GM12878 (cell line): ENCODE results near the gene ROBO1. TPM values are rescaled to one million over a fixed set of nuclear protein-coding genes. Genes with fewer than 3 reads are reported as not detected.

Source experiments
- ATAC-seq: fragments of 200-7000 bp; cut with Tn5 transposase; 3 replicates; pipeline ENCODE4 v1.9.1; 2020; ENCODE audit warnings: mild to moderate bottlenecking, moderate library complexity
- BruUV-seq: library from RNA; stranded (reverse); fragments of 400-500 nt; replicated peaks from 2 replicates; lab custom pipeline; 2021; lab: Mats Ljungman, UMichigan
- CTCF ChIA-PET: fragments of 300-600 bp; sonication (Branson Sonifier 250); formaldehyde crosslinking; extraction: SDS; loops from one replicate; lab custom pipeline; 2021; ENCODE audit warnings: inconsistent platforms; lab: Yijun Ruan, JAX
- POLR2A ChIA-PET: fragments of 350-600 bp; formaldehyde crosslinking; extraction: SDS; loops from one replicate; lab custom pipeline; 2021; ENCODE audit warnings: inconsistent platforms; lab: Charles Lee
- RAD21 ChIA-PET: fragments of 300-600 bp; sonication (Branson Sonifier 250); formaldehyde crosslinking; loops from one replicate; lab custom pipeline; 2023; ENCODE audit warnings: antibody characterized with exemption; ENCODE audit not compliant: unreplicated experiment; lab: Charles Lee
- SMC1A ChIA-PET: fragments of 300-600 bp; sonication (Branson Sonifier 250); formaldehyde crosslinking; loops from one replicate; lab custom pipeline; 2023; ENCODE audit not compliant: unreplicated experiment, uncharacterized antibody; lab: Charles Lee
- DNase-seq: peaks from one replicate; pipeline ENCODE4 v3.0.0-alpha.2; 2011; ENCODE audit warnings: low read depth, low spot score
- FAIRE-seq: peaks from 3 replicates; lab custom pipeline; 2011; peaks lifted over from hg19 to GRCh38; lab: Jason Lieb, UNC
- H2AFZ ChIP-seq: 2 replicates; pipeline ENCODE4 v1.6.0; 2011; ENCODE audit warnings: low read depth, low read length, control low read depth; ENCODE audit not compliant: control insufficient read depth
- H3K27ac ChIP-seq: 2 replicates; pipeline ENCODE4 v1.5.1; 2011; ENCODE audit warnings: control low read depth; ENCODE audit not compliant: control insufficient read depth, insufficient read depth
- H3K27me3 ChIP-seq, 2 experiments: replicated peaks in 1 of 2; 2 replicates each; pipeline versions ENCODE4 v1.6.0 to v1.6.1; 2011; ENCODE audit warnings: low read length in 1 of 2; ENCODE audit not compliant: control insufficient read depth in 2 of 2, insufficient read depth in 2 of 2
- H3K36me3 ChIP-seq, 2 experiments: 2 replicates each; pipeline ENCODE4 v1.5.1; 2011; ENCODE audit warnings: low read length in 1 of 2; ENCODE audit not compliant: control insufficient read depth in 2 of 2, insufficient read depth in 2 of 2
- H3K4me1 ChIP-seq: 2 replicates; pipeline ENCODE4 v1.6.1; 2011; ENCODE audit warnings: mild to moderate bottlenecking, low read length, moderate library complexity, mixed read lengths; ENCODE audit not compliant: control insufficient read depth, insufficient read depth
- H3K4me2 ChIP-seq: 2 replicates; pipeline ENCODE4 v1.6.0; 2011; ENCODE audit warnings: control low read depth; ENCODE audit not compliant: control insufficient read depth, insufficient read depth
- H3K4me3 ChIP-seq: fragments of 200-600 bp; sonication (generic); 2 replicates; pipeline ENCODE4 v1.5.1; 2016
- H3K79me2 ChIP-seq: 2 replicates; pipeline ENCODE4 v1.6.0; 2011; ENCODE audit warnings: low read length; ENCODE audit not compliant: control insufficient read depth, insufficient read depth
- H3K9ac ChIP-seq: 2 replicates; pipeline ENCODE4 v1.8.0; 2011; ENCODE audit warnings: low read length, control low read depth, mixed read lengths; ENCODE audit not compliant: control insufficient read depth, insufficient read depth
- H3K9me3 ChIP-seq: replicated peaks from 3 replicates; pipeline ENCODE4 v1.5.1; 2011; ENCODE audit warnings: mild to moderate bottlenecking, low read length; ENCODE audit not compliant: control insufficient read depth, insufficient read depth
- H4K20me1 ChIP-seq: 2 replicates; pipeline ENCODE4 v1.6.0; 2011; ENCODE audit not compliant: control insufficient read depth, insufficient read depth
- CBX5 ChIP-seq: sonication (generic); IDR thresholded peaks from 2 replicates; pipeline ENCODE4 v1.6.1; 2016; ENCODE audit warnings: low read depth, moderate library complexity, mild to moderate bottlenecking, inconsistent platforms
- ETV6 ChIP-seq, 2 experiments: fragments of 450-650 bp in 1 of 2; IDR thresholded peaks in 1 of 2; conservative IDR thresholded peaks in 1 of 2; 2 replicates each; pipeline ENCODE4 v1.6.1; 2014; ENCODE audit warnings: antibody characterized with exemption in 1 of 2, borderline replicate concordance in 1 of 2, low read depth in 1 of 2, mild to moderate bottlenecking in 1 of 2, moderate library complexity in 1 of 2
- KAT2A ChIP-seq: conservative IDR thresholded peaks from 2 replicates; pipeline ENCODE4 v1.6.1; 2011; ENCODE audit warnings: low read depth, low read length; ENCODE audit not compliant: control insufficient read depth
- NFIC ChIP-seq: IDR thresholded peaks from 2 replicates; pipeline ENCODE4 v1.6.1; 2012; ENCODE audit warnings: low read depth, mild to moderate bottlenecking, inconsistent platforms, low read length, moderate library complexity
- POLR2AphosphoS5 ChIP-seq: IDR thresholded peaks from 2 replicates; pipeline ENCODE4 v1.6.1; 2011; ENCODE audit warnings: mild to moderate bottlenecking, low read length, inconsistent platforms
- RCOR1 ChIP-seq: conservative IDR thresholded peaks from 2 replicates; pipeline ENCODE4 v1.6.1; 2012; ENCODE audit warnings: low read depth, low read length, improper control_type of control experiment
- STAT1 ChIP-seq: fragments of 450-650 bp; conservative IDR thresholded peaks from 2 replicates; pipeline ENCODE4 v1.6.1; 2014; ENCODE audit warnings: antibody characterized with exemption, mild to moderate bottlenecking
- ZSCAN29 ChIP-seq: fragments of 450-650 bp; IDR thresholded peaks from 2 replicates; pipeline ENCODE4 v1.6.1; 2017; ENCODE audit warnings: mild to moderate bottlenecking, moderate library complexity
- WGBS: methylation state at CpG from one replicate; pipeline ENCODE4 v1.1.6; 2016; ENCODE audit warnings: low lambda C conversion rate; ENCODE audit not compliant: insufficient replicate concordance, insufficient coverage; ENCODE audit errors: missing lambda C conversion rate; 5-methylcytosine and 5-hydroxymethylcytosine counted together
- in situ Hi-C: fragments of 300-500 bp; cut with MboI; formaldehyde crosslinking; loops from 9 replicates; pipeline ENCODE4 v1.14.3; 2018; ENCODE audit warnings: mixed read lengths
- intact Hi-C: fragments of 100-400 bp; cut with micrococcal nuclease; formaldehyde crosslinking; loops from one replicate; pipeline ENCODE4 v1.14.2; 2022; ENCODE audit not compliant: unreplicated experiment
- polyA plus RNA-seq, 11 experiments: library from polyadenylated mRNA; depleted of rRNA in 4 of 11; unstranded in 6 of 11; stranded (reverse) in 5 of 11; fragments of >200 nt; fragmentation: Nextera tagmentation in 4 of 11; fragmentation: Illumina TruSeq in 1 of 11; extraction: Ambion mirVana in 4 of 11; extraction: Trizol in 1 of 11; gene quantifications; 1 replicate in 1 of 11; 2 replicates in 10 of 11; pipeline versions ENCODE4 v1.2.1 to v1.2.3, GENCODE V29; 2011 to 2016; ENCODE audit warnings: inconsistent platforms in 2 of 11, missing spikeins in 2 of 11, low read depth in 1 of 11
- total RNA-seq, 4 experiments: library from RNA; depleted of rRNA in 3 of 4; stranded (reverse); fragments of >200 nt in 3 of 4; fragmentation: Illumina TruSeq in 1 of 4; extraction: Trizol in 1 of 4; gene quantifications; 2 replicates each; pipeline versions ENCODE4 v1.2.1 to v1.2.3, GENCODE V29; 2013 to 2021

The ROBO1 gene
- total and polyA plus RNA-seq, 10 of the 15 experiments (the other 5 are each of a cell fraction or from before 2014, with no cell fraction given), result 0.29 to 46.5 (median 1.2) TPM

DNA sequence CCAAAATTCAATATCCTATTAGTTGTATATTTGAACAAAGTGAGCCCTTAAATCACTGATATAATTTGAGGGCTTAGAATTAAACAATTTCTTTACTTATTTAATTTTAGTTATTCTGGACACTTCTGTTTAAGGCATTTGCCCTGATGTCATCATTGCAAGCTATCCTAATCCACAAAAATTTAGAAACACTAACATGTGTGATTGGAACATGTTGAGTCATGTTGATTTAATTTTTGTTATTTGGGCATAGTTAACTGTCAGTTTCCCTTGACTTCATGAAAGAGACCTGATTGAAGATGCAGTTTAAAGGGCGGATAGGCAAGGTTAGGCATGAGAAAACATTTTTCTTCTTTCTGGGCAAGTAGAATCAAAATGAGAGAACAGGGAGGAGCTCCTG lies 682.6 kb downstream of the ROBO1 start (continued):
- no peak for TF ChIP-seq KAT2A
- no peak for TF ChIP-seq NFIC

DNA sequence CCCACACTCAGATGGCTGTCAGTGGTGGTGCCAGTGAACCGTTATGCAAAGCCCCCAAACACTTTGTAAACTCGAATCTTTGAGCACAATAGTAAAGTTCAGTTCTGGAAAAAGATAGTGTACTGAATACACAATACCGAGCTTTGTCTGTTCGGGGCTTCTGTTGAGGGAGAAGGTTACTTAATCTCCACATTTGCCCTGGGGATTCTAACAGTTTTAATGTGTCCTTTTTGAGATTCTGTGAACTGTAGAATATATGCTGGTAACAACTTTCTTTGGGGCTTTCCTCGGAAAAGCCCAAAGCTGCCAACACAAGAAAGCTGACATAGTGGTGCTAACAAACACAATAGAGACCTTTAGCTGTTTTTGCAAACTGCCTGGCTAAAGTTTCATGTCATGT lies 686.5 kb downstream of the ROBO1 start:
- intact Hi-C loops (no loop called here), in situ Hi-C loops (no loop called here)
- Histone ChIP-seq H3K79me2 (no peaks in the 10 kb centered on the region), H3K36me3 (no peaks in the 10 kb centered on the region), H3K27ac (no peak overlapping the region), H2AFZ (no peak overlapping the region), H4K20me1 (no peaks in the 10 kb centered on the region), H3K4me3 (no peak overlapping the region), H3K4me1 (no peaks in the 10 kb centered on the region), H3K9me3 (no peaks in the 10 kb centered on the region), H3K4me2 (no peak overlapping the region), H3K27me3 (no peaks in the 10 kb centered on the region), H3K9ac (no peak overlapping the region)
- FAIRE-seq (no peak), ATAC-seq (peak; percentile 72), DNase-seq (no peak)
- RAD21 ChIA-PET, result interaction anchor here (1.2 kb wide), 1 partner anchor 281 kb away, joined by 3 read pairs; no protein-coding TSS in a partner anchor
- SMC1A ChIA-PET, result interaction anchor here (0.6 to 7.3 kb wide), 2 partner anchors 29 to 280 kb away, joined by 3 to 88 read pairs; no protein-coding TSS in a partner anchor
- 2% methylated on average over 5 of the region's 5 CpGs for WGBS
- no TSS peak for BruUV-seq
- CTCF ChIA-PET, result interaction anchor here (1.0 to 7.5 kb wide), 4 partner anchors 43 to 418 kb away, joined by 3 to 222 read pairs (median 5); no protein-coding TSS in a partner anchor
- POLR2A ChIA-PET, result no interaction called here
- TF ChIP-seq POLR2AphosphoS5 (no peak), ETV6 (conservative IDR thresholded peaks at IDR 0.05 in 1 of 2, IDR thresholded peaks at IDR 0.05 in 1 of 2; ENCODE audit: borderline replicate concordance in 1 of 2, low read depth in 1 of 2) (no peak), CBX5 (no peak), STAT1 (no peak), ZSCAN29 (no peak), RCOR1 (no peak)
